ENCODE data around the gene AP3B1. TPM values are rescaled to one million over a fixed set of nuclear protein-coding genes. Genes with fewer than 3 reads are reported as not detected.

The AP3B1 gene
- total RNA-seq, 1 donor from 2014 or later = 105 TPM

DNA sequence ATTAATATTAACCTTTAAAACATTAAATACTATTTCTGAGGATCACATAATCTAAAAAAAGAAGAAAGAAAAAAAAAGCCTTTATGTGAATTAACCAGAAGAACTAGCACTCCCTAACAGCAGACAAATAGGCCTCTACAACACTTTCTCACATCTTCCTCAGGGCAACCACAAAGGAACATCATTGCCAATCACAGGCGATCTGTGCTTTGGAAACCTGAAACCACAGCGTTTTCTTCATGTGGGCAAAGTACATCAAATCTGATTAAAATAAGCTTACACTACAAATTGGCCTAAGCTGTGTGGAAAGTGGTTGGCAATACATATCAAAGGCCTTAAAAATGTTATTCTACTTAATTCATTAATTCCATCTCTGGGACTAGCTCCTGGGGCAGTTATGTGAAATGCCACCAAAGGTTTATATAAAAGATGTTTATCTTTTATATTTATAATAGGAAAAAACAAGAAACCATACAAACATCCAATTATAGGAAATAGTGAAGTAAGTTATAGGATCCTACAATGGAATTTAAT lies 333.6 kb downstream of the AP3B1 start:
- H3K4me2 ChIP-seq = no peak overlapping the region
- no peaks in the 10 kb centered on the region for H3K36me3 Mint-ChIP-seq
- H3K27me3 Mint-ChIP-seq (ENCODE audit: insufficient read depth, low read depth) = peaks cover 44% of the 10 kb centered on the region
- H3K27ac Mint-ChIP-seq = no peak overlapping the region
- H3K36me3 ChIP-seq = no peaks in the 10 kb centered on the region
- peak; percentile 27 for DNase-seq (ENCODE audit: low spot score)
- no peak overlapping the region for H3K4me3 Mint-ChIP-seq
- H2AFZ ChIP-seq (replicated peaks) = no peak overlapping the region
- no peaks in the 10 kb centered on the region for H3K9me3 ChIP-seq (ENCODE audit: low read depth)
- H3K4me1 Mint-ChIP-seq = peaks cover 35% of the 10 kb centered on the region
- no peak overlapping the region for H3K4me3 ChIP-seq
- H3K9ac ChIP-seq = no peak overlapping the region
- peaks cover 23% of the 10 kb centered on the region for H4K20me1 ChIP-seq (ENCODE audit: low read depth)
- TF ChIP-seq EZH2 (IDR thresholded peaks at IDR 0.05) (no peak), EZH2phosphoT487 (IDR thresholded peaks at IDR 0.05) (no peak)
- TF ChIP-seq, protein P1, sequence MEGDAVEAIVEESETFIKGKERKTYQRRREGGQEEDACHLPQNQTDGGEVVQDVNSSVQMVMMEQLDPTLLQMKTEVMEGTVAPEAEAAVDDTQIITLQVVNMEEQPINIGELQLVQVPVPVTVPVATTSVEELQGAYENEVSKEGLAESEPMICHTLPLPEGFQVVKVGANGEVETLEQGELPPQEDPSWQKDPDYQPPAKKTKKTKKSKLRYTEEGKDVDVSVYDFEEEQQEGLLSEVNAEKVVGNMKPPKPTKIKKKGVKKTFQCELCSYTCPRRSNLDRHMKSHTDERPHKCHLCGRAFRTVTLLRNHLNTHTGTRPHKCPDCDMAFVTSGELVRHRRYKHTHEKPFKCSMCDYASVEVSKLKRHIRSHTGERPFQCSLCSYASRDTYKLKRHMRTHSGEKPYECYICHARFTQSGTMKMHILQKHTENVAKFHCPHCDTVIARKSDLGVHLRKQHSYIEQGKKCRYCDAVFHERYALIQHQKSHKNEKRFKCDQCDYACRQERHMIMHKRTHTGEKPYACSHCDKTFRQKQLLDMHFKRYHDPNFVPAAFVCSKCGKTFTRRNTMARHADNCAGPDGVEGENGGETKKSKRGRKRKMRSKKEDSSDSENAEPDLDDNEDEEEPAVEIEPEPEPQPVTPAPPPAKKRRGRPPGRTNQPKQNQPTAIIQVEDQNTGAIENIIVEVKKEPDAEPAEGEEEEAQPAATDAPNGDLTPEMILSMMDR (IDR thresholded peaks at IDR 0.05) = no peak
- no peak overlapping the region for H3K27ac ChIP-seq
- H3K27me3 ChIP-seq = peaks cover 100% of the 10 kb centered on the region
- peaks cover 45% of the 10 kb centered on the region for H3K4me1 ChIP-seq
- H3K79me2 ChIP-seq (ENCODE audit: low read depth) = no peaks in the 10 kb centered on the region
- peaks cover 38% of the 10 kb centered on the region for H3F3A ChIP-seq (ENCODE audit: low read depth)
- peaks cover 4% of the 10 kb centered on the region for H3K9me3 Mint-ChIP-seq

DNA sequence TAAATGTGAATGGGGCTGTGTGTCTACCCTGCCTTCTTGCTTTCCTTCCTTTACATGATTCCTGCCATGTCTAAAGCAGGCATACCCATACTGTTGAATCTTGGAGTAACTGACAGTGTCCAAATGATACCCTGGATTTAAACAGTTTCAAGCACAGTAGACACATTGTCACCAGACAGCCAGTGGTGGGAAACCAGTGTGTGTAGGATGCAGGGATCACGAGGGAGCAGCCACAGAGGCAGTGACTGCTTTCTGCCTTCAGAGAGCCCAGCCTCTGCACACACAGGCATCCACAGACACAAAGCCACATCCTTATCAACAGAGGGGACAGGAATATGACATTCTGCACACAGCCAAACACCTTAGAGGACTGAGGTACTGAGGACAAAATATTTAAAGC lies 334.2 kb downstream of the AP3B1 start:
- peaks cover 45% of the 10 kb centered on the region for H3K4me1 ChIP-seq
- H4K20me1 ChIP-seq (ENCODE audit: low read depth) = peaks cover 23% of the 10 kb centered on the region
- H3K27ac ChIP-seq = no peak overlapping the region
- H3K4me3 ChIP-seq = no peak overlapping the region
- H3K27me3 ChIP-seq = peaks cover 100% of the 10 kb centered on the region
- H3K4me1 Mint-ChIP-seq = peaks cover 35% of the 10 kb centered on the region
- no peak overlapping the region for H3K4me3 Mint-ChIP-seq
- no peaks in the 10 kb centered on the region for H3K36me3 ChIP-seq
- H3K9ac ChIP-seq = no peak overlapping the region
- peaks cover 38% of the 10 kb centered on the region for H3F3A ChIP-seq (ENCODE audit: low read depth)
- peaks cover 46% of the 10 kb centered on the region for H3K27me3 Mint-ChIP-seq (ENCODE audit: insufficient read depth, low read depth)
- H3K9me3 ChIP-seq (ENCODE audit: low read depth) = no peaks in the 10 kb centered on the region
- no peaks in the 10 kb centered on the region for H3K36me3 Mint-ChIP-seq
- H3K9me3 Mint-ChIP-seq = peaks cover 9% of the 10 kb centered on the region
- no peak for TF ChIP-seq EZH2 (IDR thresholded peaks at IDR 0.05)
- TF ChIP-seq, protein P1 (IDR thresholded peaks at IDR 0.05) = no peak
- no peak for TF ChIP-seq EZH2phosphoT487 (IDR thresholded peaks at IDR 0.05)
- peak overlapping the region; percentile 85 for H3K4me2 ChIP-seq
- DNase-seq (ENCODE audit: low spot score) = no peak
- no peak overlapping the region for H2AFZ ChIP-seq (replicated peaks)
- H3K79me2 ChIP-seq (ENCODE audit: low read depth) = no peaks in the 10 kb centered on the region
- no peak overlapping the region for H3K27ac Mint-ChIP-seq

DNA sequence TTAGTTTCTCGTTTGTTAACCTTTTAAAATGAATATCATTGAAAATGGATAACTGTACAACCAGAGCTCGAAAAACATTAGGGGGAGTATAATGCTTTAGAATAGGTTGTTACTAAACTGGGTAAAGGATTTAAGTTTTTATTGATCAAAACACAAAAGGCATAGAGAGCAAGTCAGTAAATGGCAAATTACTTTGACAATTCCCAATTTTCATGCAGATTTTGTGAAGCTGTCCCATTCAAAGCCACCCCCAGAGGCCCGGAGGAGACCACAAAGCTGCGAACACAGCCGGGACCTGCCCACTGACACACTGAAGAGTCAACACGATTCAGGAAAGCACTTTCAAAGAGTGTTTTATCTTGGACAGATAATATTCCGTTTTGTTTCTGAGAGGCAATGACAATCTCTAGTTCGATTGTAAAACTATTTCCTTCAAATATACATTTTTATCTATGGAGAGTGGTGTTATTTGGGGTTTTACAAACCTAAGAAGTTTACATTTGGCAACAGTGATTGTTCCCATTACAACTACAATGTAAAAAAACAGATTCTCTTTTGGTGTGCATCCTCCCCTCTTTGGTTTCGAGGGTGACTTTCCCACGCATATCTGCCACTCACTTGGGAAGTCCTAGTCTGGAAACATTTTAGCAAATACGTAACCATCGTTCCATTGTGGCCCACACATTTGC lies 335.7 kb downstream of the AP3B1 start:
- no peak overlapping the region for H3K9ac ChIP-seq
- H3K27me3 Mint-ChIP-seq (ENCODE audit: insufficient read depth, low read depth) = peaks cover 43% of the 10 kb centered on the region
- TF ChIP-seq EZH2 (IDR thresholded peaks at IDR 0.05) = no peak
- TF ChIP-seq, protein P1 (IDR thresholded peaks at IDR 0.05) = no peak
- no peak for TF ChIP-seq EZH2phosphoT487 (IDR thresholded peaks at IDR 0.05)
- DNase-seq (ENCODE audit: low spot score) = peak; percentile 71
- H3K36me3 Mint-ChIP-seq = no peaks in the 10 kb centered on the region
- peaks cover 45% of the 10 kb centered on the region for H3K4me1 ChIP-seq
- no peak overlapping the region for H3K27ac Mint-ChIP-seq
- H3K9me3 ChIP-seq (ENCODE audit: low read depth) = no peaks in the 10 kb centered on the region
- no peaks in the 10 kb centered on the region for H3K79me2 ChIP-seq (ENCODE audit: low read depth)
- peaks cover 35% of the 10 kb centered on the region for H3K4me1 Mint-ChIP-seq
- H3K4me3 ChIP-seq = peak overlapping the region; percentile 51
- peak overlapping the region; percentile 79 for H3K4me3 Mint-ChIP-seq
- no peak overlapping the region for H2AFZ ChIP-seq (replicated peaks)
- peaks cover 98% of the 10 kb centered on the region for H3K27me3 ChIP-seq
- H3K36me3 ChIP-seq = no peaks in the 10 kb centered on the region
- peaks cover 19% of the 10 kb centered on the region for H3K9me3 Mint-ChIP-seq
- H4K20me1 ChIP-seq (ENCODE audit: low read depth) = peaks cover 23% of the 10 kb centered on the region
- H3F3A ChIP-seq (ENCODE audit: low read depth) = peaks cover 38% of the 10 kb centered on the region
- H3K4me2 ChIP-seq = peak overlapping the region; percentile 85
- H3K27ac ChIP-seq = no peak overlapping the region
